ENCODE data around the gene BOD1.
A peak's percentile ranks its signal among the peaks of the same experiment; 100 is the strongest.

Gene BOD1

GRCh38 chr5:173570321-173571090 lies 45.9 kb downstream of the BOD1 start:
- H3K4me1 ChIP-seq (ENCODE audit: control insufficient read depth, insufficient read depth, low read length), result peaks cover 12% of the 10 kb centered on the region
- no peaks in the 10 kb centered on the region for H3K36me3 ChIP-seq (ENCODE audit: control insufficient read depth, insufficient read depth, low read length, severe bottlenecking)
- H3K4me3 ChIP-seq (ENCODE audit: low read length), result no peak overlapping the region
- H3K27me3 ChIP-seq (replicated peaks; ENCODE audit: control insufficient read depth, insufficient read depth, low read length), result no peaks in the 10 kb centered on the region
- no peak for DNase-seq (ENCODE audit: low read depth)
- no peak overlapping the region for H3K9ac ChIP-seq (ENCODE audit: low read length)
- peaks cover 12% of the 10 kb centered on the region for H3K9me3 ChIP-seq (ENCODE audit: control insufficient read depth, low read length)

DNA sequence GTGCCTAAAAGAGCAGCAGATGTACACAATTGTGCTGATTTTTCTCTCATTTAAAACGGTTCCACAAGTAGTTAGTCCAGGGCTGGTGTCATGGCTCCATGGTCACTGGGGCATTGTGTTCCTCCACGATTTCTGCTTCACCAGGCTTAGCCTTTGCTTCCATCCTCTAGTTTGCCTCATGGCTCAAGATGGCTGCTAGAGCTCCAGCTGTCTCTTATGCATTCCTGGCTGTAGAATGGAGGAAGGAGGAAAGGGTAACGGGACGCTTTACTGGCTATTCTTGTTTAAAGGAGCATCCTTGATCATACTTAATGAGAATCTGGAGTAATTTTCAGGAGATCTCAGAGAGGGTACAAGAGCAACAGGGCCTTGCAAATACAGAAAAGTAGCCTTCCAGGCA lies 47.7 kb downstream of the BOD1 start:
- H3K9me3 ChIP-seq (ENCODE audit: control insufficient read depth, low read length), result peaks cover 12% of the 10 kb centered on the region
- no peak for DNase-seq (ENCODE audit: low read depth)

DNA sequence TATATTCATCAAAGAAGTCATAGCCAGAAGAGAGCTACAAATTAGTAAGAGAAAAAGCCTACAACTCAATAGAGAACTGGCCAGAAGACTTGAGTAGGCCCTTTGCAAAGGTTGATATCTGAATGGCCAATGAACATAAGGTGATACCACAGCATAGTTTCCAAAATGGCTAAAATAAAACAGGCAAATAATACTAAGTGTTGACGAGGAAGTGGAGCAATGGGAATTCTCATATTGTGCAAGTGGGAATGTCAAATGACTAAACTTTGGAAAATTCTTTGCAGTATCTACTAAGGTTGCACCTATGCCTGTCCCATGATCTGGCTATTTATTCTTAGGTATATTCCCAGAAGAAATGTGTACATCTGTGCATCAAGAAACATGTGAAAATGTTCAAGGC lies 48.3 kb downstream of the BOD1 start:
- no peak overlapping the region for H3K4me3 ChIP-seq (ENCODE audit: low read length)
- H3K9me3 ChIP-seq (ENCODE audit: control insufficient read depth, low read length), result peaks cover 12% of the 10 kb centered on the region
- DNase-seq (ENCODE audit: low read depth), result no peak
- no peaks in the 10 kb centered on the region for H3K36me3 ChIP-seq (ENCODE audit: control insufficient read depth, insufficient read depth, low read length, severe bottlenecking)
- H3K4me1 ChIP-seq (ENCODE audit: control insufficient read depth, insufficient read depth, low read length), result peaks cover 12% of the 10 kb centered on the region
- no peak overlapping the region for H3K9ac ChIP-seq (ENCODE audit: low read length)
- H3K27me3 ChIP-seq (replicated peaks; ENCODE audit: control insufficient read depth, insufficient read depth, low read length), result no peaks in the 10 kb centered on the region

More for the DNA sequence above, 47.7 kb downstream of the BOD1 start:
- peaks cover 12% of the 10 kb centered on the region for H3K4me1 ChIP-seq (ENCODE audit: control insufficient read depth, insufficient read depth, low read length)
- no peaks in the 10 kb centered on the region for H3K36me3 ChIP-seq (ENCODE audit: control insufficient read depth, insufficient read depth, low read length, severe bottlenecking)
- no peaks in the 10 kb centered on the region for H3K27me3 ChIP-seq (replicated peaks; ENCODE audit: control insufficient read depth, insufficient read depth, low read length)
- H3K4me3 ChIP-seq (ENCODE audit: low read length), result no peak overlapping the region
- H3K9ac ChIP-seq (ENCODE audit: low read length), result no peak overlapping the region

DNA sequence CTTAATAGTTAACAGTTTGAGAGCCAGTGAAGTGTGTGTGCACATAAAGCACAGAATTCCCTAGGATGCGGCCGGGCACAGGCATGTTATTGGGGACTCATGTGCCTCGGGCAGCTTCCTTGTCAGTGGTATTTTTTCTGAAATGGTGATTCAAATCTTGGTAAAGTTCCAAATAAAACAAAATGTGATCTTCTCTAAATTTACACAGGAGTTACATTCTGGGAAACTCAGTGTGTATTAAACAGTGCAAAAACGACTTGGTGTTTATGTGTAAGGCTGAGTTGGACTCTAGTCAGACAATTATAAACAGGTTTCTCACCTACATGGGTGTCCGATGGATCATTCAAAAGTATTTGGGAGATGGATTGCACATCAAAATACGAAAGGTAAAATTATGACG lies 48.9 kb downstream of the BOD1 start:
- DNase-seq (ENCODE audit: low read depth), result peak; percentile 72
- Histone ChIP-seq H3K9me3 (ENCODE audit: control insufficient read depth, low read length) (peaks cover 12% of the 10 kb centered on the region), H3K36me3 (ENCODE audit: control insufficient read depth, insufficient read depth, low read length, severe bottlenecking) (no peaks in the 10 kb centered on the region), H3K9ac (ENCODE audit: low read length) (no peak overlapping the region), H3K4me1 (ENCODE audit: control insufficient read depth, insufficient read depth, low read length) (peaks cover 7% of the 10 kb centered on the region), H3K4me3 (ENCODE audit: low read length) (no peak overlapping the region), H3K27me3 (replicated peaks; ENCODE audit: control insufficient read depth, insufficient read depth, low read length) (no peaks in the 10 kb centered on the region)

DNA sequence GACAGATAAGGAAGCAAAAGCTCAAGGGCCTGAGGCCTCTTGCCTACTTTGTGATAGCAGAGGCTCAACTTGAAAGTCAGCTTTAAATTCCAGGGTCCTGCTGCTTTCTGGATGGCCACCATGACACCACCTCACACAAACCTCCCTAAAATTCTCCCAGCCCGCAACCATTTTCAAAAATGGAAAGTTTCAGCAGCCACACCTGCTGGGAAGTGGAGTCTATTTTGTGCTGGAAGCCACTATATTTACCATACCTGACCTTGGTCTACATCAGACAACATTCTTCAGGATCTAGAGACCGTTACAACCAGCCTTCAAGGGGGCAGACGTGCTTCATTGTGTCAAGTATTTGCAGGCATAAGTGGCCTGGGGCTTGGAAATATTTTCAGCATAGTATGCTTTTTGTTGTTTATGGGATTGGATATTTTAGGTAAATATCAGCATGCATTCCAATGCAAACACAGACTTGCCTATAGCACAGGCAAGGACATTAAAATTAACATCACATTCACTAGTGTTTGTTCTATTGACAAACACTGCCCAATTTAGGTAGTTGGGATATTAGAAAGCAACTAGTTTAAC lies 50.9 kb downstream of the BOD1 start:
- H3K9me3 ChIP-seq (ENCODE audit: control insufficient read depth, low read length), result peaks cover 20% of the 10 kb centered on the region
- H3K4me3 ChIP-seq (ENCODE audit: low read length), result no peak overlapping the region
- no peak overlapping the region for H3K9ac ChIP-seq (ENCODE audit: low read length)
- H3K27me3 ChIP-seq (replicated peaks; ENCODE audit: control insufficient read depth, insufficient read depth, low read length), result no peaks in the 10 kb centered on the region
- DNase-seq (ENCODE audit: low read depth), result no peak
- H3K36me3 ChIP-seq (ENCODE audit: control insufficient read depth, insufficient read depth, low read length, severe bottlenecking), result no peaks in the 10 kb centered on the region
- peaks cover 5% of the 10 kb centered on the region for H3K4me1 ChIP-seq (ENCODE audit: control insufficient read depth, insufficient read depth, low read length)

DNA sequence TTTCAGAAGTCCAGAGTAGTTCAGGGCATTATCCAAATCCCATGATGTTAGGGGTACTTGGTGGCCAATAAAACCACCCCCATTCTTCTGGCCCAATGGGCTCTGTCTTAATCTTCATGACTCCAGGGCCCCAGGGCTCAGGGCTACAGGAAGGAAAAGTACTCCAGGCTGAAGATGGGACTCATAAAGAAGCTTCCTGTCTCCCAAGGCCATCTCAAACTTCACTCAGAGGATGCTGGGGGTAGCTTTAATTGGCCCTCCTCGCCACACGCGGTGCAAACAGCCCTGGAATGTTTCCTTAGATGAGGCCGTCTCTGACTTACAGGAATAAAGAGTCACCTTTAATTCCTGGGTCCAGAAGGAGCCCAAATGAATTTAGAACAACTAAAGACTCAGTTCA lies 52.3 kb downstream of the BOD1 start:
- Histone ChIP-seq H3K9me3 (ENCODE audit: control insufficient read depth, low read length) (peaks cover 32% of the 10 kb centered on the region), H3K36me3 (ENCODE audit: control insufficient read depth, insufficient read depth, low read length, severe bottlenecking) (no peaks in the 10 kb centered on the region), H3K27me3 (replicated peaks; ENCODE audit: control insufficient read depth, insufficient read depth, low read length) (no peaks in the 10 kb centered on the region), H3K4me1 (ENCODE audit: control insufficient read depth, insufficient read depth, low read length) (peaks cover 5% of the 10 kb centered on the region), H3K9ac (ENCODE audit: low read length) (no peak overlapping the region), H3K4me3 (ENCODE audit: low read length) (no peak overlapping the region)
- no peak for DNase-seq (ENCODE audit: low read depth)

DNA sequence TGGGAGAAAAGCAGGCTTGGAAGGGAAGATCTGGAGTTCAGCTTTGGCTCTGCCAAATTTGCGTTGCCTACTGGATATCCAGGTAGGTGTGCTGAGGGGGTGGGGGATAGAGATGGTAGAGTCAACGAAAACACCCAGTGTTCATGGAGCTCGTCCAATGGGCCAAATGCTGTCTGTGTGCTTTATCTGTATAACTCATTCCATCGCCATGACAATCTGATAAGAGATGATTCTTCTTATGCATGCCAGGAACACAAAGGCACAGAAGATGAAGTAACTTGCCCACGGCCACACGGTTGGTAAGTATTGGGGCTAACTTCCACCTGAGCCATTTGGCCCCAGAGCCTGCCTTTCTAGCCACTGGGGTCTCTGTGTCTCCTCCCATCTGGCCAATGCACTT lies 53.2 kb downstream of the BOD1 start:
- H3K9me3 ChIP-seq (ENCODE audit: control insufficient read depth, low read length), result peaks cover 26% of the 10 kb centered on the region
- no peak overlapping the region for H3K9ac ChIP-seq (ENCODE audit: low read length)
- no peak overlapping the region for H3K4me3 ChIP-seq (ENCODE audit: low read length)
- H3K36me3 ChIP-seq (ENCODE audit: control insufficient read depth, insufficient read depth, low read length, severe bottlenecking), result no peaks in the 10 kb centered on the region
- peaks cover 5% of the 10 kb centered on the region for H3K4me1 ChIP-seq (ENCODE audit: control insufficient read depth, insufficient read depth, low read length)
- no peaks in the 10 kb centered on the region for H3K27me3 ChIP-seq (replicated peaks; ENCODE audit: control insufficient read depth, insufficient read depth, low read length)
- no peak for DNase-seq (ENCODE audit: low read depth)

DNA sequence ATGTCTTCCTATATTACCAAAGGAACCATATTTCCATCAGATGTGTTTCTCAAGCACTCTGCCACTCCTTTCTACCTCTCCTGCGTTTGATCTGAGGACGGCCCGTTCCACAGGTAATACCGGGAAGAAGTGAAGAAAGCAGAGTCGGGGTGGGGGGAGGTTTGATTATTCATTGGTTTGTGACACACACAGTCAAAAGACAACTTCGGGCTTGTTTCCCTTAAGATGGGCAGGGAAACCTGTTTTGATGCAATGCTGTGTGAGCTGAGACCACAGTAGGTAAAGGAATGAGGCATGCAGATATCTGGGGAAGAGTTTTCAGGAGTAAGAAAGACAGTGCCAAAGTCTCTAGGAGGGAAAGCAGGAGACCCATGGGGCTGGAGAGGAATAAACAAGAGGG lies 54.0 kb downstream of the BOD1 start:
- DNase-seq (ENCODE audit: low read depth), result no peak
- peaks cover 20% of the 10 kb centered on the region for H3K9me3 ChIP-seq (ENCODE audit: control insufficient read depth, low read length)
- no peaks in the 10 kb centered on the region for H3K27me3 ChIP-seq (replicated peaks; ENCODE audit: control insufficient read depth, insufficient read depth, low read length)
- H3K36me3 ChIP-seq (ENCODE audit: control insufficient read depth, insufficient read depth, low read length, severe bottlenecking), result no peaks in the 10 kb centered on the region
- H3K4me1 ChIP-seq (ENCODE audit: control insufficient read depth, insufficient read depth, low read length), result peaks cover 2% of the 10 kb centered on the region
- H3K4me3 ChIP-seq (ENCODE audit: low read length), result no peak overlapping the region
- H3K9ac ChIP-seq (ENCODE audit: low read length), result no peak overlapping the region
